Activated T-helper 9 cell treated with anti-CD3 and anti-CD28 coated beads, Interleukin-2, amount 50 U/mL, for 16 hours (primary cell): Measurements from ENCODE around the gene PTPN18.

Experiments used
- DNase-seq: peaks from one replicate; pipeline ENCODE4 v3.0.0-alpha.2; 2020; ENCODE audit warnings: low read depth

The PTPN18 gene

DNA sequence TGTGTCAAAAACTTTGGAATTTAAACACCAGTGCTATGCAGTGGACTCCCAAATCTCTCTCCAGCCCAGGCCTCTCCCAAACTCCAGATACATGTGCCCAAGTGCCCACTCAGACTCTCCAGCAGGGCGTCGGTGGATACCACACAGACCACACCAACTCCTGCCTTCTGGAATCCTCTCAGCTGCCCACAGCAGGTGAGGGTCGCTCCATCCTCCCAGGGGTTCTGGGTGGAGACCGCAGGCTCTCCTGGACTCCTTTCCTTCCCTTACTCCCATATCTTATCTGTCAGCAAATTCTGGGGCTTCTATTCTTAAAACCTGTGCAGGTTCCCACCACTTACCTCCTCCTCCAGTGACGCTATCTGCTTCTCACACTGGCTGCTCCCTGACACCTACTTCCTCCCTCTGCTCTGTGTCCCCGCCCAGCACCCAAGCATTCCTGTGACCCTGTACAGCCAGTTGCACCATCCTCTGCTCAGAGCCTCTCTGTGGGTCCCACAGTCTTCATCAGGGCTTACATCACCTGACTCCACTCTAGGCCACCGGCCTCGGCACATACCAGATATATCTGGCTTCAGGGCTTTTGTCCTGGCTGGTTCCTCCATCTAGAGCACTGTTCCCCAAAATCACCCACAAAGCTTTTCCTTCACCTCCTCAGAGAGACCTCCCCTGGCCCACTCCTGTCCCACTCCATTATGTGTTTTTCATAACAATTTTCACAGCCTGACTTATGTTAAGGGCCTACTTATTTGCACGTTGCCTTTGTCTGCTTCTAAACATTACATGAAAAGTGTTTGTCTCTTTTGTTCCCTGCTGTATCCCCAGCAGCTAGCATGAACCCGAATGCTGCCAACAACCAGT is 15.7 kb upstream of the PTPN18 start:
- no peak for DNase-seq

DNA sequence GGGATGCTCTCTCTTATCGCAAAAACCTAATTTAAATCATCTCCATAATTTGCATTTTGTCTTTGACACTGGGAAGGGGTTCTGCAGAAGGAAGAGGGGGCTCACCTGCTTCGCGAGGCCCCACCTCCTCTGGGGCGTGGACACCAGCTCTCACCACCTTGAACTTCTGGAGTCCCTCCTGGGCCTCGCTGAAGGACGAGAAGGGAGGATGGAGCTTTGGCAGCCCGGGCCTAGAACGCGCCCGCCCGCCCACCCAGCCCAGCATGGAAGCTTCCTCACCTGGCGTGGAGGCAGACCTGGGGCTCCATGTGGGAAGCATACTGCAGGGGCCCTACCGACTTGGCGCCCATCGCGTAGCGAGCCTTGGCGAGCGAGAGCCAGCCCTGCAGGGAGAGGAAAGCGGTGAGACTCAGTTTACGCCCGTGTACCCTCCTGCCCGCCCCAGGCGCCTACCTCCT is 14.3 kb upstream of the PTPN18 start:
- no peak for DNase-seq

DNA sequence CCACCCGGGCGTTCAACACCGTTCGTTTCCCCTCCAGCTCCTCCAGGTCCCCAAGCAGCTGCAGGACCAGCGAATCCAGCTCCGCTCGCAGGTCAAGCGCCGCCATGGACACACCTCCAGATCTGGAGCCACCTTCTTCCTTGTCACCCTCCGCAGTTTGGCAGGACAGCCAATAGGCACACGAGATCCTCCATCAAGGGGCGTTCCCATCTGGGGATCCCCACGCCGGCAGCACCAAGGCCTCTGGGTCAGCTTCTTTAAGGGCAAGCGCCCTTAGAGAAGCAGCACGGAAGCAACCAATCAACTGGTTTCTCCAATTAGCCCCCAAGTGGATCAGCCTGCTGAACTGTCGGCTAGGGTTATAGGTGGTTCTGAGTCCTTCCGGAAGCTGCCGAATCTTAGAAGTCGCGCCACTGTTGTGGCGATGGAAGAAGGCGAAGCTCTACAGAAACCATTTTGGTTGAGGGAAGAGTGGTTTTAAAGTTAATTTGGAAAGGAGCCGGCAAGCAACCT is 13.8 kb upstream of the PTPN18 start:
- peak; percentile 76 for DNase-seq

DNA sequence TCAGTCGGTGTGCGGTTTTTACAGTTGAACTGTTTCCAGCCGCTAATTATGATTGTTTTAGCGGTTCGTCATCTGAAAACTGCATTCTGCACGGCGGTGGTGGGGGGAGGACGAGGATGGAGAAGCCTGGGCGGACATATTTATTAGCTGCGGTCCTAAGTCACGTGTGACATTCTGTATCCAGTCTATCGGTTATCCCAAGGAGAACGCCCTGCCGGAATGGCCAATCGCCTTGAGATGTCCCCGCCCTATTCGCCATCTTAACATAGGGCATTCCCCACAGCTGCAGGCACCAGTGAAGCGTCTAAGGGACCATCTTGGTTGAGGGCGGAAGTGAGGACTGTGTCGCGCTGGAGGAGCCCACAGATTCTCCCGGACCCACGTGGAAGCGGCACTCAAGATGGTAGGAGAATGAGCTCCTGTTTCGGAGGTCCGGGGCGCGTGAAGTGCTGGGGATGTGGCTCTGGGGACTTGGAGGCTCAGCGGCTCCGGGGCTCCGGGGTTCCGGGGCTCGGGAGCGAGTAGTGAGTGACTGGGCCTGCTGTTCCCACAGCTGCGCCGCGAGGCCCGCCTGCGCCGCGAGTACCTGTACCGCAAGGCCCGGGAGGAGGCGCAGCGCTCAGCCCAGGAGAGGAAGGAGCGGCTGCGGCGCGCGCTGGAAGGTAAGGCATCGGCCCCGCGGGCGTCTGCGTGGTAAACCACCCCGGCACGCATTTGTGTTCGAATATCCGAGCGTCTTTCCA is 13.2 kb upstream of the PTPN18 start, which contains the start of gene IMP4:
Gene IMP4 (plus strand): TSS at position 365 of the 743 bp plus-strand sequence. CDS start 36 bp downstream, at position 401.
- DNase-seq, result peak; percentile 90

DNA sequence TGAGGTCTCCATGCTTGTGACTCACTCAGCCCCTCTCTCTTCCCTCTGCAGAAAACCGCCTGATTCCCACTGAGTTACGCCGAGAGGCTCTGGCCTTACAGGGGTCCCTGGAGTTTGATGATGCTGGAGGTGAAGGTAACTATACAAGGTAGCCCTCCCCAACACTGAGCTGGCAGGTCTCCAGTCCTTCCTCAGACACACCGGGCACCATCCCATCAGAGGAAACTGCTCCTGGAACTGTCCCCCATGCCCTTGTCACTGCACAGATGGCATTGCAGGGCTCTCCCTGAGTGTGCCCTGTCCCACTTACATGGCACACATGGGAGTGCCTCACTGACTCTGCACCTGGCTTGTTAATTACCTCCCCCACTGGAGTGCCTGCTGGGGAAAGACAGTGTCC is 11.3 kb upstream of the PTPN18 start:
- DNase-seq, result no peak

DNA sequence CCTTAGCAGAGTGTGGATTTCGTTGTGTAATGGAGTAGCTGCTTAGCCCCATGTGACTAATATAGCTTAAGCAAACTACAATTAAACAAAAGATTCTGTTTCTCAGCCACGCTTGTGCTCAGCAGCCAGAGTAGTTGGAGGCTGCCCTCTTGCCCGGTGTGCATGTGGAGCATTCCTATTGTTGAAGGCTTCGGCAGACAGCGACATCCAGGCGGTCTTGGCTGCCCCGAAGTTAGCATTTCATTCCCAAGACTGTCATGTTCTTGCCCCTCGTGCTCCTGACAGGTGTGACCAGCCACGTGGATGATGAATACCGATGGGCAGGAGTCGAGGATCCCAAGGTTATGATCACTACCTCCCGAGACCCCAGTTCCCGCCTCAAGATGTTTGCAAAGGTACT is 10.8 kb upstream of the PTPN18 start:
- DNase-seq, result no peak

DNA sequence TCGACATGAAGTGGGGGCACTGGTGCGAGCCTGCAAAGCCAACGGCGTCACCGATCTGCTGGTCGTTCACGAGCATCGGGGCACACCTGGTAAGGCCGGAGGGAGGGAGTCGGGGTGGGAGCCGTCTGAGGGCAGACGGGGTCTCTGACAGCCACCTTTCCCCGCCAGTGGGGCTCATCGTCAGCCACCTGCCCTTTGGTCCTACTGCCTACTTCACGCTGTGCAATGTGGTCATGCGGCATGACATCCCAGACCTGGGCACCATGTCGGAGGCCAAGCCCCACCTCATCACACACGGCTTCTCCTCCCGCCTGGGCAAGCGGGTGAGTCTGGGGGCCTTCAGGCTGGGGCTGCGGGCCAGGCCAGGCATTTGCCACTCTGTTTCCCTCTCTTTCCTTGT is 10.2 kb upstream of the PTPN18 start:
- no peak for DNase-seq

DNA sequence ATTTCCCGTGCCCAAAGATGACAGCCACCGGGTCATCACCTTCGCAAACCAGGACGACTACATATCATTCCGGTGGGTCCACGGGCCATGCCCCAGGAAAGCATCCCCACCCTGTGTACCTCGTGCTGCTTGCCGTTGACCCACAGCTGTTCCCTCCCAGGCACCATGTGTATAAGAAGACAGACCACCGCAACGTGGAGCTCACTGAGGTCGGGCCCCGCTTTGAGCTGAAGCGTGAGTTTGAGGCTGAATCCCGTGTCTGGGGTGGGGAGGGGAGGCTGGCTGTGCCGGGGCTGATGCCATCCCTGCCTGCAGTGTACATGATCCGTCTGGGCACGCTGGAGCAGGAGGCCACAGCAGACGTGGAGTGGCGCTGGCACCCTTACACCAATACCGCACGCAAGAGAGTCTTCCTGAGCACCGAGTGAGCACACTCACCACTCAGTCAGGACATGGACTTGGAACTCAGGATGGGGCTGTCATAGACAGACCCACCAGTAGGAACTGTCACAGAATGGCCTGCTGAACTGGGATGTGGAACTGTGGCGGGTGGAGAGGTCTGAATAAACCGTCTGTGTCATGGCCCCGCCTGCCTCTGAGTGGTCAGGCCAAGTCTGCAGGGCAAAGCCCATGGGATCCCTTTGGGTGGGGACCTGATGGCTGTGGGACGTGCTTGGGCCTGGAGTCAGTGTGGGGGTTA is 9.7 kb upstream of the PTPN18 start:
- no peak for DNase-seq

DNA sequence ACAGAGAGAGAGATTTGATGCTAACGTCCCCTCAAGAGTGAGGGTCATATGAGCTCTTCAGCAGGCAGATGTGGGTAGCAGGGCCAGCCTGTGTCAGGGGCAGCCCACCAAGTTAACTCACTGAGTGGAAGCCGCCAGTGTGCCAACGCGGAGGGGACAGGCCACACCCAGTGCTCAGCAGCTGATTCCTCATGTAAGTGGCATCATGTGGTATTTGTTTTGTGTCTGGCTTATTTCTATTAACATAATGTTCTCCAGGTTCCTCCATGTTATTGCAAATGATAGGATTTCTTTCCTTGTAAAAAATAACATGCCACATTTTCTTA is 9.2 kb upstream of the PTPN18 start:
- DNase-seq, result no peak

DNA sequence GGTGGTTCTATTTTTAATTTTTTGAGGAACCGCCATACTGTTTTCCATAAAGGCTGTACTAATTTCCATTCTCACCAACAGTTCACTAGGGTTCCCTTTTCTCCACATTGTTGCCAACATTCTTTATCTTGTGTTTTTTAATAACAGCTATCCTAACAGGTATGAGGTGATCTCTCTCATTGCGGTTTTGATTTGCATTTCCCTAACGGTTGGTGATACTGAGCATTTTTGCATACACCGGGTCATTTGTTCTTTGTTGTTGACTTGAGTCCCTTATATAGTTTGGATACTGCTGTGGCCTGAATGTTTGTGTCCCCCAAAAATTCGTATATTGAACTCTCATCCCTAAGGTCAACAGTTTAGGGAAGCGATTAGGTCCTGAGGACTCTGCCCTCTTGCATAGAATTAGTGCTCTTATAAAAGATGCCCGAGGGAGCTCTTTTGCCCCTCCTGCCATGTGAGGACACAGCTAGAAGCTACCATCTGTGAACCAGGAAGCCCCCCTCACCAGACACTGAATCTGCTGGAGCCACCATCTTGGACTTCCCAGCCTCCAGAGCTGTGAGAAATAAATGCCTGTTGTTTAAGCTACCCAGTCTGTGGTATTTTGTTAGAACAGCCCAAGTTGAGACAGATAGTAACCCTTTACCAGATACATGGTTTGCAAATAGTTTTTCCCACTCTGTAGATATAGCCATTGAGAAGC is 8.5 kb upstream of the PTPN18 start:
- DNase-seq, result no peak

DNA sequence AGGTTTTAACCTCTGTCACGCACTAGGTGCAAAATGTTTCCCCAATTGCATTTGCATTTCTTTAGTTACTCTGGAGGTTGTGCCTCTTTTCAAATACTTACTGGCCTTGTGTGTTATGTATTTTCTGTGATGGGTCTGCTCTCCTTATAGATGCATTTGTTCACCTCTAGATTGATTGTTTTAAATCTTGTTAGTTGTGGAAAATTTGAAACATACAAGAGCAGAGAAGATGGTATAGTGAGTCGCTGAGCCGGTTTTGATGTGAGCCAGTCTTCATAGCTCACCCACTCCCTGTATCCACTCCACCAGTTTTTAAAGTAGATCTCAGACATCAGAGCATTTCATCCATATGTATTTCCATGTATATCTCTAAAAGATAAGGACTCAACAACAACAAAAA is 6.7 kb upstream of the PTPN18 start:
- DNase-seq, result no peak

DNA sequence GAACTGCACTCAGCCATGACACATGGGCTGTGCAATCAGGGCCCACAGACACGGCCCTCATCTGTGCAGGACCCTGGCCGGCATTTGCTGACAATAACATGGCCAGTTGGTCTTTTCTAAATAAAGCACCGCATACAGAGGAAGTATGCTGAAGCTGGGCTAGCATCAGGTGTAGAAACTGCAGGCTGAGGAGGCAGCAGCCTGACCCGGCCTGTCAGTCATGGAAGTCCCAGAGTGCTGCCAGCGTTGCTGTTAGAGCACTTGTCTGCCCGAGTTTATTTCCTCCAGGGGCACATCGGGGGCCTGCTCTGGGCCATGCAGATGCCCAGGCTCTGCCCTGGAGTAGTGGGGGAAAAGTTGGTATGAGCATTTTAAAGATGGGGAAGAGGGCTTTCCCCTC is 4.1 kb upstream of the PTPN18 start:
- no peak for DNase-seq

DNA sequence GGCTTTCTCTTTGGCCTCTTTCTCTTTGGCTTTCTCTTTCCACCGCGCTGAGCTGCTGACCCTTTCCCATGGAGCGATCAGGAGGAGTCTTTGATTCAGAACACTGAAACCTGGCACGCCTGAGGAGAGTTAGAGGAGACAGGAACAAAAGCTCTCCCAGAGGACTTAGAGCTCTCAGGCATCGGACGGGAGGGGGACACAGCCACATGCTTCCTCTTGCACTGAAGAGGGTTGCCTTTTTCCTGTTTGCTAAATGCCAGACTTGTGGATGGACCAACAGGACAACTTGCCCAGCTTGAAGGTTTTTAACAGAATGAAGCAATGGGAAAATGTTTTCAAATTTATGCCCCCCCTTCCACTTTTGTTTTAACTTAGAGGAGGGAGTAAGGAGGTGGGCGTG is 3.6 kb upstream of the PTPN18 start:
- no peak for DNase-seq

DNA sequence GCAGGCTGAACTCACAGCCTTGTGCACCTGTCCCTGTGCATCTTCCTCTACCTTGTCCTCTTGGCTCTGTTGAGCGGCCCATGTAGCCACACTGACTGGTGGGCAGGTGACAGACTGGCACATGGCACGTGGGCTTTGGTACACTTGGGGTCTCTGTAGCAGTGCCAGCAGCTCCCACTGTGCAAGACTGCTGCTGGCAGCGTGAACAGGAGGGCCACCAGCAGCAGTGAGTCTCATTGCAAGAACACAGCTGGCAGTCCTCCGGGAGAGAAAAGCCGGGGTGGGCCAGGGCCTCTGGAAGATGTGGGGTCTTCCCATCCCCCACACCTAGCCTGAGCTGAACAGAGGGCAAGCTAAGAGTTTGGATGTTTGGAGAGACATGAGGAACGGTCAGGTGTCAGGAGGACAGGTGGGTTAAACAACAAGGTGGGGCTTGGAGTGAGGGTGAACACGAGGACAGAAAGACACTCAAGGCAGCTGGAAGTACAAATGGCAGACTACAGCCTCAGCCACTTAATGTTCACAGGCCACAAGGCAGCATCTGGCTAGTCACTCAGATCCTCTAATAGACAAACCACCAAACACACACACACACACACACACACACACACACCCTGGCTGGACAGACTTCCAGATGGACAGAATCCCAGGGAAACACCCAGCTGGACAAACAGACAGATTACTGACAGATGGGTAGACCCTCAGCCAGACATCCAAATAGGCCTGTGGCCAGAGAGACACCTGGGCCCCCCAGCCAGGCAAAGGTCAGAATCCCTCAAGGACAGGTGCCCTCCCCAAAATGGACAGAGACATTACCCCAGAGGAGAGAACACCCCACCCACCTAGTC is 2.3 kb upstream of the PTPN18 start:
- DNase-seq, result no peak

DNA sequence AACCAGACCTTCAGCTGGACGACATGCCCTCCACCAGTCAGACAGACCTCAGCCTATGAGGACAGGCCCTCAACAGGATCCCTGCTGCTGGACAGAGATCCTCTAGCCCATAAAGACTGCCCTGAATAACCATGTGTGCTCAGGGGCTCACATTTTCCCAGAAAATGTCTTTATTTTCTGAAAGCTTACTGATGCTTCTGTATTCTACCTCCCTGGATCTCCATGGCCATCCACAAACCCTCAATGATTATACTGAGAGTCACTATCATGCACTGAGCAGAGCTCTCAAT is 1.8 kb upstream of the PTPN18 start:
- no peak for DNase-seq

DNA sequence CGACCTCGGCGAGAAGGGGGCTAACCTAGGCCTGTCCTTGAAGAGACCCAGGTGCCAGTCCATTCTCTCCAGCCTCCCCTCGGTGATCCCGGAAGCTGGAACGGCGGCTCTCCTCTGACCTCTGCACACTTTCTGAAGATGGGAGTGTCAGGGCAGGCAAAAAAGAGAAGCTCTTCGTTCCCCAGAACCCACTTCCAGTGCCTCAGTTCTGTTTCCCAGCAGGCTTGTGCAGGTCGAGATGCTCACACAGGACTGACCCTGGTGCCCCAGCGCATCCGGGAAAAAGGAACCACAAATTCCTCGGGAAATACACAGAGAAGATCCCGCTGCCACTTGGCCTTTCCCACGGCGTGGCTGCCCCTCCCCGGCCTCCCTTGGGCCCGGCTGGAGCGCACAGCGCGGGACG is 681 bp upstream of the PTPN18 start:
- no peak for DNase-seq

DNA sequence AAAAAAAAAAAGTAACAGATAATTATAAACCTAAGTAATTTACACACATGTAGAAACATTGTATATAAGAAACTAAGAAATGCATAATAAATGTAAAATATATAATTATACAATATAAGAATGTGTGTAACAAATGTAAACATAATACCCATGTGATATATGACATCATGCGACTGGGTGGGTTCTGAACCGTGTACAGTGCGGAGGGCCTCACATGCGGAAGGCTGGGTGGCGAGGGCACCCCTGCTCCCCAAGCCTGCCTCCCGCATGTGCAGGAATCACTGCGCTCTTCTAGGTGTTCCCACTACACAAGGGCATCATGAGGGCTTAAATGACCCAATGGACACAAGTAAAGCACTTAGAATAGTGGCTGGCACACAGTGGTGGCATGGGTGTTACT is 2.0 kb downstream of the PTPN18 start:
- no peak for DNase-seq

DNA sequence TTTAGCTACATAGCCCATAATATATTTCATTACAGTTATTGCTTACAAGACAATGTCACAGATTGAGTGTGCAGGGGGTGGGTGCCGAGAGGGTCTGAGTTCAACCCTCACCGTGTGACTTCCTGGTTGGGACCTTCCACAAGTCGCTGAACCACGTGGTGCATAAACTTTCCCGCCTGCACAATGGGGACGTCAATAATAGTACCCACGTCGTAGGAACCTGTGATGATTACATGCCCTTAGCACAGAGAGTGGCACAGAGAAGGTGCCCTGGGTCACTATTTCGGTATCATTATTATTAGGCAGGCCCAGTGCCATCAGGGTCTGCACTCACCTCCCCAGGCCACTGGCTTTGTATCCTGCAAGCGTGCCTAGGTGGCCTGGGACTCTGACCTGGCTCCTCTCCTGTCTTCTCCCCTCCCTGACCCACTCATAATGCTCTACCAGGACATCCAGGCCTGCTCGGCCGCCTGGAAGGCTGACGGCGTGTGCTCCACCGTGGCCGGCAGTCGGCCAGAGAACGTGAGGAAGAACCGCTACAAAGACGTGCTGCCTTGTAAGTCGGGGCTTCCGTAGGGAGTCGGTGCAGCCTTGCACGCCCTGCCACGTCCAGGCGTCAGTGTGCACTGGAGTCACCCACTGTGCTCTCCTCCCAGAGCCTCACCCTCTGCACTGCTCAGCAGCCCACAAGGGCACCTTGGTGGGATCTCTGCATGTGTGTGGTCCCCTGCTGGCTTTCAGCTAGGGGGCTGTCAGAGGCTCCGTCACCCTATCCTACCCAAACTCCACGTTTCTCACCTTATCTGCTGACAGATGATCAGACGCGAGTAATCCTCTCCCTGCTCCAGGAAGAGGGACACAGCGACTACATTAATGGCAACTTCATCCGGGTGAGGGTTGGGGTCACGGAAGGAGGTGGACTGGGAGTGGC is 2.8 kb downstream of the PTPN18 start:
- DNase-seq, result no peak

DNA sequence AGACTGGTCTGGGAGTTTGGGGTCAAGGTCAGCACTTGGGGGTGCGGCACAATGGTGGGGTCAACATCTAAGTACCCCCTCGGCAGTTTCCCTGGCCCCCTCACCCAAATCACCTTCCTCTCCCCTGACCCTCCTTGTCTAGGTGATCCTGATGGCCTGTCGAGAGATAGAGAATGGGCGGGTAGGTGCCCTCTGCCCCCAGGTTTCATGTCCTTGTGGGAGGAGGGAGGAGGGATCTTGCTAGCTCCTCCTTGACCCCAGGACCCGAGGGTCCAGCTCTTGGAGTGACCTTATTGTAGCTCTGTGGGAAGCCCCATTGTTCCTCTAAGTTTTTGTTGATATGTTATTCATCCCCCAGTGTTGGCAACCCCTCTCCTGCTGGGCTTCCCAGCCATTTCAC is 3.6 kb downstream of the PTPN18 start:
- no peak for DNase-seq

DNA sequence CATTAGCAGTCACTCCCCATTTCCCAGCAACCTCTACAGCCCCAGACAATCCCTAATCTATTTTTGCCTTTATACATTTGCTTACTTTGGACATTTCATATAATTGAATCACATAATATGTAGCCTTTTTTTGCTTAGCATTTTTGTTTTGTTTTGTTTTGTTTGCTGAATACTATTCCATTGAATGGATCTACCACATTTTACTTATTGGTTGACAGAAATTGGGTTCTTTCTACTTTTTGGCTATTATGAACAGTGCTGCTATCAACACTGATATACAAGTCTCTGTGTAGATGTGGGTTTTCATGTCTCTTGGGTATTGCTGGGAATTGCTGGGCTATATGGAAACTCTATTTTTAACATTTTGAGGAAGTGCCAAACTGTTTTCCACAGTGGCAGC is 7.6 kb downstream of the PTPN18 start:
- DNase-seq, result no peak
